Vagina (tissue), 2 donors: ENCODE results near the gene ABLIM2.

Experiments used
- CTCF ChIP-seq, 3 experiments: fragments of 450-650 bp in 2 of 3; fragments of 200-600 bp in 1 of 3; sonication (generic) in 1 of 3; IDR thresholded peaks; one replicate each; pipeline ENCODE4 v1.5.1; 2017 to 2019; ENCODE audit warnings: antibody characterized with exemption in 3 of 3, mild to moderate bottlenecking in 2 of 3, moderate library complexity in 2 of 3
- POLR2A ChIP-seq, 2 donors: fragments of 450-650 bp; IDR thresholded peaks; one replicate each; pipeline ENCODE4 v1.6.1; 2017; ENCODE audit warnings: antibody characterized with exemption in 2 of 2, mild to moderate bottlenecking in 2 of 2, moderate library complexity in 2 of 2
- POLR2AphosphoS5 ChIP-seq, 2 donors: sonication (generic); formaldehyde crosslinking; IDR thresholded peaks; one replicate each; pipeline ENCODE4 v1.9.0; 2017; ENCODE audit warnings: antibody characterized with exemption in 2 of 2, mild to moderate bottlenecking in 2 of 2, low read depth in 1 of 2; ENCODE audit not compliant: insufficient read depth in 1 of 2

- no peak for TF ChIP-seq CTCF (IDR thresholded peaks at IDR 0.05)
- no peak for TF ChIP-seq POLR2AphosphoS5 (IDR thresholded peaks at IDR 0.05; ENCODE audit: insufficient read depth in 1 of 2, low read depth in 1 of 2)
- TF ChIP-seq POLR2A (IDR thresholded peaks at IDR 0.05): no peak
These were observed 100.6 kb downstream of the ABLIM2 start for GRCh38 chr4:8058031-8058479.
